Hepatocyte (in vitro differentiated cells): ENCODE measurements around the gene PRND.

Experiments used
- CTCF ChIP-seq: fragments of 200-600 bp; sonication (generic); IDR thresholded peaks from 2 replicates; pipeline ENCODE4 v1.5.1; 2016; ENCODE audit warnings: antibody characterized with exemption, mild to moderate bottlenecking; ENCODE audit not compliant: poor library complexity
- EZH2 ChIP-seq: fragments of 200-600 bp; sonication (generic); IDR thresholded peaks from 2 replicates; pipeline ENCODE4 v1.6.1; 2016; ENCODE audit warnings: antibody characterized with exemption, mild to moderate bottlenecking, borderline replicate concordance
- EZH2phosphoT487 ChIP-seq: fragments of 200-600 bp; sonication (generic); IDR thresholded peaks from one replicate; pipeline ENCODE4 v1.6.1; 2018; ENCODE audit warnings: antibody characterized with exemption, mild to moderate bottlenecking, low read depth, moderate library complexity; ENCODE audit not compliant: unreplicated experiment, severe bottlenecking

GRCh38 chr20:4728120-4728760 lies 6.5 kb downstream of the PRND start:
- TF ChIP-seq CTCF, result no peak
- no peak for TF ChIP-seq EZH2
- no peak for TF ChIP-seq EZH2phosphoT487
